ENCODE results near the gene MLN. TPM values are rescaled to one million over a fixed set of nuclear protein-coding genes. Genes with fewer than 3 reads are reported as not detected.

Gene MLN
- total and polyA plus RNA-seq, 2 donors (not counting 1 experiment from before 2014, with no cell fraction given): not detected

GRCh38 chr6:33766921-33767907, 36.6 kb downstream of the MLN start:
- Histone ChIP-seq H3K79me2 (ENCODE audit: control insufficient read depth, insufficient read depth, low read length) (no peaks in the 10 kb centered on the region), H2AFZ (ENCODE audit: insufficient read depth, low read depth, low read length, poor library complexity, severe bottlenecking) (no peak overlapping the region), H3K9me3 (ENCODE audit: control extremely low read depth in 1 of 3, control insufficient read depth in 2 of 3, insufficient read depth in 1 of 3, low read length in 2 of 3) (peaks cover 0 to 3% (median 0%) of the 10 kb centered on the region in 3 donors), H3K27me3 (replicated peaks in 1 of 4; ENCODE audit: control extremely low read depth in 1 of 4, control insufficient read depth in 3 of 4, insufficient read depth in 4 of 4, low read length in 3 of 4) (peaks cover 0 to 11% (median 0%) of the 10 kb centered on the region in 4 experiments), H3K4me2 (replicated peaks; ENCODE audit: low read depth, low read length, poor library complexity, severe bottlenecking) (no peak overlapping the region), H3K9ac (ENCODE audit: low read length) (no peak overlapping the region), H4K20me1 (ENCODE audit: control insufficient read depth, insufficient read depth, low read length, poor library complexity, severe bottlenecking) (peaks cover 14% of the 10 kb centered on the region), H3K36me3 (replicated peaks in 1 of 2; ENCODE audit: control extremely low read depth in 1 of 2, control insufficient read depth in 1 of 2, extremely low read depth in 1 of 2, insufficient read depth in 2 of 2, low read length in 1 of 2) (peaks cover 0 to 5% of the 10 kb centered on the region in 2 experiments), H3K4me1 (ENCODE audit: control insufficient read depth in 2 of 2, insufficient read depth in 2 of 2, low read length in 2 of 2) (peaks cover 0 to 6% of the 10 kb centered on the region in 2 donors), H3K27ac (ENCODE audit: low read length in 2 of 2) (no peak overlapping the region), H3K4me3 (ENCODE audit: control extremely low read depth in 1 of 5, extremely low read depth in 1 of 5, insufficient read depth in 1 of 5, low read depth in 2 of 5, low read length in 4 of 5) (no peak overlapping the region)
- Mint-ChIP-seq H3K4me1 (peaks cover 11% of the 10 kb centered on the region), H3K9me3 (ENCODE audit: insufficient read depth) (no peaks in the 10 kb centered on the region), H3K4me3 (no peak overlapping the region), H3K27ac (no peak overlapping the region), H3K27me3 (peaks cover 35% of the 10 kb centered on the region)
- 88% methylated on average over 6 of the region's 11 CpGs for WGBS (ENCODE audit: insufficient coverage)
- DNase-seq (no peak), ATAC-seq (ENCODE audit: low read depth) (no peak)
- intact Hi-C loops (cut with micrococcal nuclease): no loop called here
- ChIA-PET POLR2A (interaction anchor here (1.0 kb wide), 1 partner anchor 47 kb away, joined by 3 read pairs; no protein-coding TSS in a partner anchor), CTCF (interaction anchor here (0.7 to 8.1 kb wide), 9 partner anchors 10 to 378 kb away, joined by 3 to 81 read pairs (median 6); partner anchors contain the start of genes IP6K3 and LEMD2)
- TF ChIP-seq CTCF (IDR thresholded peaks at IDR 0.05) (no peak), EZH2 (IDR thresholded peaks at IDR 0.05; ENCODE audit: borderline replicate concordance, insufficient read depth, low read depth, low read length, poor library complexity, severe bottlenecking) (no peak)

All from B cell (primary cell).